Calu3 (cell line): ENCODE measurements around the gene PRMT2. TPM values are rescaled to one million over a fixed set of nuclear protein-coding genes. Genes with fewer than 3 reads are reported as not detected.

Source experiments
- BruUV-seq: library from RNA; stranded (reverse); fragments of 400-500 nt; replicated peaks from 2 replicates; lab custom pipeline; 2021; lab: Mats Ljungman, UMichigan
- CTCF ChIA-PET: fragments of 300-600 bp; sonication (Branson Sonifier 250); formaldehyde crosslinking; loops from one replicate; lab custom pipeline; 2022; ENCODE audit warnings: antibody characterized with exemption; lab: Charles Lee
- DNase-seq: peaks from one replicate; pipeline ENCODE4 v3.0.0; 2022
- H3K27ac Mint-ChIP-seq: one replicate; pipeline ENCODE4 v1.8.0; 2022; ENCODE audit warnings: mixed read lengths; ENCODE audit not compliant: unreplicated experiment
- H3K27me3 Mint-ChIP-seq: one replicate; pipeline ENCODE4 v1.8.0; 2022; ENCODE audit warnings: mixed read lengths; ENCODE audit not compliant: unreplicated experiment
- H3K36me3 Mint-ChIP-seq: one replicate; pipeline ENCODE4 v1.8.0; 2022; ENCODE audit warnings: mild to moderate bottlenecking, moderate library complexity, mixed read lengths; ENCODE audit not compliant: insufficient read depth, unreplicated experiment
- H3K4me1 Mint-ChIP-seq: one replicate; pipeline ENCODE4 v1.8.0; 2022; ENCODE audit warnings: mild to moderate bottlenecking, low read depth, mixed read lengths; ENCODE audit not compliant: unreplicated experiment
- H3K4me3 Mint-ChIP-seq: one replicate; pipeline ENCODE4 v1.8.0; 2022; ENCODE audit warnings: mild to moderate bottlenecking, low read depth, moderate library complexity, mixed read lengths; ENCODE audit not compliant: unreplicated experiment
- H3K9me3 Mint-ChIP-seq: one replicate; pipeline ENCODE4 v1.8.0; 2022; ENCODE audit warnings: low read depth, mixed read lengths; ENCODE audit not compliant: unreplicated experiment
- intact Hi-C: fragments of 100-400 bp; cut with micrococcal nuclease; formaldehyde crosslinking; loops from one replicate; pipeline ENCODE4 v1.10.0; 2022; ENCODE audit not compliant: unreplicated experiment
- total RNA-seq: library from RNA; stranded (reverse); gene quantifications from 2 replicates; pipeline ENCODE4 v1.2.3, GENCODE V29; 2022
- TF ChIP-seq, protein P1 (sequence below): fragments of 200-600 bp; IDR thresholded peaks from one replicate; pipeline ENCODE4 v1.8.0; 2022; ENCODE audit warnings: antibody characterized with exemption; ENCODE audit not compliant: unreplicated experiment

The PRMT2 gene
- total RNA-seq, 1 experiment from 2014 or later: 59.4 TPM

DNA sequence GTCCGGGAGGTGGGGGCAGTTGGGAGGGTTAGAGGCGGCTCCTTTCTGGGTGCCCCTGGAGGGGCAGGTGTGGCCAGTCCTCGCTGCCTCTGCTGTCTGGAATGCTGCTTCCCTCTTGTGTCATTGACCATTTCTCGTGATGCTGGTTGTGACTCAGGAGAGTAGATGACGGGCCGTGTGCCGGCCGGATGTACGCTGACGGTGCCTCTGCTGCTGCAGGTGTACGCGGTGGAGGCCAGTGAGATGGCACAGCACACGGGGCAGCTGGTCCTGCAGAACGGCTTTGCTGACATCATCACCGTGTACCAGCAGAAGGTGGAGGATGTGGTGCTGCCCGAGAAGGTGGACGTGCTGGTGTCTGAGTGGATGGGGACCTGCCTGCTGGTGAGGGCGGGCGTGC is 13.9 kb downstream of the PRMT2 start:
- Mint-ChIP-seq H3K4me3 (no peak overlapping the region), H3K9me3 (peaks cover 2% of the 10 kb centered on the region), H3K4me1 (no peaks in the 10 kb centered on the region), H3K27me3 (no peaks in the 10 kb centered on the region), H3K36me3 (peaks cover 65% of the 10 kb centered on the region), H3K27ac (no peak overlapping the region)
- intact Hi-C loops: no loop called here
- BruUV-seq: no TSS peak
- no peak for DNase-seq
- TF ChIP-seq, protein P1, sequence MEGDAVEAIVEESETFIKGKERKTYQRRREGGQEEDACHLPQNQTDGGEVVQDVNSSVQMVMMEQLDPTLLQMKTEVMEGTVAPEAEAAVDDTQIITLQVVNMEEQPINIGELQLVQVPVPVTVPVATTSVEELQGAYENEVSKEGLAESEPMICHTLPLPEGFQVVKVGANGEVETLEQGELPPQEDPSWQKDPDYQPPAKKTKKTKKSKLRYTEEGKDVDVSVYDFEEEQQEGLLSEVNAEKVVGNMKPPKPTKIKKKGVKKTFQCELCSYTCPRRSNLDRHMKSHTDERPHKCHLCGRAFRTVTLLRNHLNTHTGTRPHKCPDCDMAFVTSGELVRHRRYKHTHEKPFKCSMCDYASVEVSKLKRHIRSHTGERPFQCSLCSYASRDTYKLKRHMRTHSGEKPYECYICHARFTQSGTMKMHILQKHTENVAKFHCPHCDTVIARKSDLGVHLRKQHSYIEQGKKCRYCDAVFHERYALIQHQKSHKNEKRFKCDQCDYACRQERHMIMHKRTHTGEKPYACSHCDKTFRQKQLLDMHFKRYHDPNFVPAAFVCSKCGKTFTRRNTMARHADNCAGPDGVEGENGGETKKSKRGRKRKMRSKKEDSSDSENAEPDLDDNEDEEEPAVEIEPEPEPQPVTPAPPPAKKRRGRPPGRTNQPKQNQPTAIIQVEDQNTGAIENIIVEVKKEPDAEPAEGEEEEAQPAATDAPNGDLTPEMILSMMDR: no peak
- CTCF ChIA-PET: no interaction called here

DNA sequence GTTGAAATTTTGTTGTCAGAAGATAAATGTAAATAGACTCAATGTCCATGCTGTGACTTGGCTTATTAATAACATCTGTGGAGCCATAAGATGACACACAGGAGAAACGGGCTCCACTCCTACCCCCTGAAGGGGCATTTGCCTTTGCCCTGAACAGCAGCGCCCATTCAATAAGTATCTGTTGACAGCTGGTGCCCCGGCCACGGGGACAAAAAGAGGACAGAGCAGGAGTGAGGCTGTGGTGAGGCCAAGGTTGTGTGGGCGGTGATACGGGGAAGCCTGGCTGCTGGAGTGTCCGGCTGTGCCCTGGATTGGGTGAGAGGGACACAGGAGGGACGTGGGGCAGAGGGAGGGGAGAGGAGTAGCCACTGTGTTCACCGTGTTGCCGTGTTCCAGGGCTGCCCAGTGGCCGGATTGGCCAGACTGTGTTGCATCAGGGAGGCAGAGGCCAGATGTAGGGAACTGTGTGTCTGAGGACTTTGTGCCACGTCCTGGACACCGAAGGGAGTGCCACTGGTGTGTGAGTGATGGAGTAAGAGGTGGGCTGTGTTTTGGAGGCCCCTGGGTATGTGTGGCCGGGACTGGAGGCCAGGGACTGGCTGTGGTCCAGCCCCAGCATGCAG is 15.1 kb downstream of the PRMT2 start:
- BruUV-seq: no TSS peak
- intact Hi-C loops: no loop called here
- TF ChIP-seq, protein P1: no peak
- H3K4me3 Mint-ChIP-seq: no peak overlapping the region
- H3K27ac Mint-ChIP-seq: no peak overlapping the region
- no peaks in the 10 kb centered on the region for H3K27me3 Mint-ChIP-seq
- H3K36me3 Mint-ChIP-seq: peaks cover 71% of the 10 kb centered on the region
- CTCF ChIA-PET: no interaction called here
- peaks cover 4% of the 10 kb centered on the region for H3K9me3 Mint-ChIP-seq
- no peak for DNase-seq
- H3K4me1 Mint-ChIP-seq: no peaks in the 10 kb centered on the region

DNA sequence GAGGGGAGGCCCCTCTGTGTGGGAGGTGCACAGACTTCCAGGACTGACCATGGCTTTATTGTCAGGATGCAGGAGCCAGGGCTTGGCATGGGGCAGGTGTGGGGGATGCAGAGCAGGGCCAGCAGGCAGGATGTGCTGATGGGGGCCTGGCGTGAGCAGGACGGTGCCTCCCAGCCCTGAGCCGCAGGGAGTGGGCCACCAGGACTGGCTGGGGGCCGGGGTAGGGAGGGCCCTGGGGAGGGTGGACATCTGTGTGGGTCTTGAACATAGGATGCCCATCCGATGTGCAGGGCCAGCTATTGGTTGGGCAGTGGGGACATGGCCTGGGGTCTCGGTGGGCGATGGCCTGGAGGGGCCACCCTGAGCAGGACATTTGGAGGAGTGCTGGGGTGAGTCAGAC is 15.6 kb downstream of the PRMT2 start:
- H3K4me3 Mint-ChIP-seq: no peak overlapping the region
- intact Hi-C loops: no loop called here
- BruUV-seq: no TSS peak
- no peaks in the 10 kb centered on the region for H3K27me3 Mint-ChIP-seq
- H3K4me1 Mint-ChIP-seq: no peaks in the 10 kb centered on the region
- H3K36me3 Mint-ChIP-seq: peaks cover 65% of the 10 kb centered on the region
- DNase-seq: no peak
- CTCF ChIA-PET: no interaction called here
- H3K27ac Mint-ChIP-seq: no peak overlapping the region
- TF ChIP-seq, protein P1: no peak
- peaks cover 4% of the 10 kb centered on the region for H3K9me3 Mint-ChIP-seq

DNA sequence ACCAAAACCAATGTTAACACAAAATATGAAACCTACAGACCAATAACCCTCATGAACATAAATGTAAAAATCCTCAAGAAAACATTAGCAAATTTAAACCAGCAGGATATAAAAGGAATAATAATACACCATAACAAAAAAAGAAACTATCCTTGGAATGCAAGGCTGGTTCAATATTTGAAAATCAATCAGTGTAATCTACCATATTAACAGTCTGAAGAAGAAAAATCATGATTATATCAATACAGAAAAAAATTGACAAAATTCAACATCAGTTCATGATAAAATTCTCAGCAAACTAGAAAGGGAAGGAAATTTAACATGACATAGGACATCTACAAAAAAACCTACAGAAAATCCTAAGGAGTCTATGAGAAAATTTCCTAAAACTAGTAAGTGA is 19.8 kb downstream of the PRMT2 start:
- Mint-ChIP-seq H3K27ac (no peak overlapping the region), H3K4me1 (no peaks in the 10 kb centered on the region), H3K27me3 (no peaks in the 10 kb centered on the region), H3K4me3 (no peak overlapping the region), H3K36me3 (peaks cover 57% of the 10 kb centered on the region), H3K9me3 (peaks cover 4% of the 10 kb centered on the region)
- CTCF ChIA-PET: no interaction called here
- intact Hi-C loops: no loop called here
- DNase-seq: no peak
- TF ChIP-seq, protein P1: no peak
- BruUV-seq: no TSS peak
